WI38 (cell line): ENCODE results near the gene ASF1B.

Experiments
- H3K4me3 ChIP-seq: 2 replicates; pipeline ENCODE4 v1.5.1; 2011; ENCODE audit warnings: low read depth, mild to moderate bottlenecking, control low read depth, low read length
- CTCF ChIP-seq: IDR thresholded peaks from 2 replicates; pipeline ENCODE4 v1.5.1; 2012; ENCODE audit warnings: low read depth, mild to moderate bottlenecking, control low read depth, low read length

The ASF1B gene

DNA sequence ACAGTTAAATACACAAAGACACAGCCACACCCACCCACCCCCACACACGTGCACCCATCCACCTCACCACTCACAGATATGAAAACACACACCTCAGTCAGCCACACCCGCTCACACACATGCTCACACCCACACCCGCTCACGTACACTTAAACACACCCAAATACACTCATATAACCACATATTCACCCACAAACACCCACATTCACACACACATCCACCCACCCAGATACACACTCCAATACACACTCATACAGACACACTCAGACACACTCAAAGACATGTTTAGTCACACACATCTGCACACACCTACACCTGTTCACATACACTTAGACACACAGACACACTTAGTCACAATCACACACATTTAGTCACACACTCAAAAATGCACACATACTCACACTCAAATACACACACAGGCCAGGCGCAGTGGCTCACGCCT lies 39.0 kb upstream of the ASF1B start:
- no peak for TF ChIP-seq CTCF

DNA sequence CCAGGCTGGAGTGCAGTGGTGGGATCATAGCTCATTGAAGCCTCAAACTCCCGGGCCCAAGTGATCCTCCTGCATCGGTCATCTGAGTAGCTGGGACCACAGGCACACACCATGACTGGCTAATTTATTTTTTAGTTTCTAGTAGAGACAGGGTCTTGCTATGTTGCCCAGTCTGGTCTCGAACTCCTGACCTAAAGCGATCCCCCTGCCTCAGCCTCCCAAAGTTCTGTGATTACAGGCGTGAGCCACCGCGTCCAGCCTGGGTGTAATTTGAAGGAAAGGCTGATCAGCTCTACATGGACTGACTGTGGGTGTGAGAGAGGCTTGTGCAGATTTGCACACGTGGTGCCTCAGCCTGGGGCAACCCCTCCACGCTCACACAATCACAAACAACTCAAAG lies 38.5 kb upstream of the ASF1B start:
- no peak for TF ChIP-seq CTCF
- H3K4me3 ChIP-seq = no peak overlapping the region

More for the DNA sequence above, 39.0 kb upstream of the ASF1B start:
- no peak overlapping the region for H3K4me3 ChIP-seq

DNA sequence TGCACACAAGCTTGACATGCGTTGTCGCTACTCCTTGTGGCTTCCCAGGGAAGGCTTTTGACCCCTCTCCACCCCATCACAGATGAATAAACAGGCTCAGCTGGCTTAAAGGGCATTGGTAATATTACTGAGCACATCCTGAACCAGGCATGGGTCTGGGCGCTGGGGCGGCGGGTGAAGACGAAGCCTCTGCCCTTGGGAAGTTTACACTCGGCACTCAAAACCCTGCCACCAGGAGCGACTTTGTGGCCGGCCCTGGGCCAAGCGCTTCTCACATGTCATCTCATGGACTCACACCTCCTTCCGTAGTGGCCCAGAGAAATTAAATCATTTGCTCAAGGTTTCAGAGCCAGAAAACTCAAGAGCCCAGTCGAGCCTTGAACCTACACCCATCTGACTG lies 32.6 kb upstream of the ASF1B start:
- TF ChIP-seq CTCF = no peak

GRCh38 chr19:14168259-14168972 lies 32.0 kb upstream of the ASF1B start:
- TF ChIP-seq CTCF = no peak
- no peak overlapping the region for H3K4me3 ChIP-seq

More for the DNA sequence above, 32.6 kb upstream of the ASF1B start:
- H3K4me3 ChIP-seq = no peak overlapping the region

GRCh38 chr19:14167576-14168138 lies 31.3 kb upstream of the ASF1B start:
- TF ChIP-seq CTCF = no peak
- H3K4me3 ChIP-seq = no peak overlapping the region

DNA sequence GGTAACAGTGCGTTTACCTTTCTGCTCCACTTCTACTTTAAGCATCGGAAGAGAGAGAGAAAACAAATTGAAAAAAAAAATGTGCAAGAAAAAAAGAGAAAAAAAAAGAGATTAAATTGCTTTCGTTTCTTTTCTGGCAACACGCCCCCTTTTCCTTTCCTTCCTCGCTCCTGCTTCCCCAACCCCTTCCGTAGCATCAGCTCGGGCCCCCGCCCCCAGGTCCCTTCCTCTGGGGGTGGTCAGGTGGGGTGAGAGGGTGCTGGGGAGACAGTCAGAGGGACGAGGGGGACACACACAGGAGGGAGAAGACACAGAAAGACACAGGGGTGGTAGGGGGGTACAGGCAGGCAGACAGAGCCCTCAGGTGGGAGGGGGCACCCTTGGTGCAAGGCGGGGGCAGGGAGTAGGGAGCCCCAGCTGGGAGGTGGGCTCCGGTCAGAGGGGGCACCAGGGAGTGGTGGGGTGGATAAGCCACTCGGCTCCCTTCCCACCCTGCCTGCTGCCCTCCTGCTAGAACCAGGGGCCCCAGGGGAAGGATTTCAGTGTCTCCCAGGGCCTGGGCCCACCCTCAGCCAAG lies 30.7 kb upstream of the ASF1B start:
- H3K4me3 ChIP-seq = no peak overlapping the region
- TF ChIP-seq CTCF = no peak

- no peak overlapping the region for H3K4me3 ChIP-seq
- TF ChIP-seq CTCF = no peak
Observed at GRCh38 chr19:14165990-14166830, 29.8 kb upstream of the ASF1B start.
